ENCODE data around the gene C16orf74.

DNA sequence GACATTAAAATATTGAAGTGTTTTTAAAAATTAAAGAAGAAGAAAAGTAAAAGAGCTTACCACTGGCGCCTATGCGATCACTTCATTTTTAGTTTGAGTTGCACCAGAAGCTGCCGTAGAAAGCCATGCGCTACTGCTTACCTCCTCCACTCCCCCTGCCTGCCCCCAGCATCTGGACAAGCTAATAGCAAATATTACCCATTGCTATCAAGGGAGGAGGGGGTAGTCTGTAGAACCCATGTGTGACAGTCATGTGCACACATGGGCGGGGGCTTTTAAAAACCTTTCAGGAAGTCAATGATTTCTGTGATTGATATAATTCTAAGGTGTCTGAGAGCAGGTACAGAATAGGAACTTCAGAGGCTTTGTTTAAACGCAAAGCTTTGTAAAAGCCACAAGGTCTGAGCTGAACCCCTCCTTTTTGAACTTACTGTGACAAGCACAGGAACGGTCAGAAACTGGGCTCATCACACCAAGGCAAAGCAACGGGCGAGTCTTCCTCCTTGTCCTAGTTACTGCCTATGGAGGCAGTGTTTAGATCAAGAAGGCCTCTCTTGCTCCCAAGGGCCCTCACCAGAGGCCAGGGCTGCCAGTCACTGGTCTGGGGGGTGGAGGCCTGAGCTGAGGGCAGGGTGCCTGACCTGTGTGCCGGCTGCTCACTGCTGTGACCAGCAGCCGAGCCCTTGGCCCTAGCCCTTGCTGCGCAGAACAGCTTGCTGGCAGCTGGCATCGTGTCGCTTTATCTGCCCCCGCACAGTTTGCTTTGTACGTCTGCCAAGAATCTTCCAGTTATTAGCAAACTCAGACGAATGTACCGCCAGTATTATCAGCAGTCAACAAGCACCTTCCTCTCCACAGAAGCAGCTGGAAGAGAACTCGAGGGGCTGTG lies 77.1 kb downstream of the C16orf74 start:
- TF ChIP-seq CTCF (IDR thresholded peaks at IDR 0.05; ENCODE audit: low read depth, low read length): no peak
- TF ChIP-seq POLR2A (IDR thresholded peaks at IDR 0.05; ENCODE audit: extremely low read depth, insufficient read length): no peak
- TF ChIP-seq, protein P1, sequence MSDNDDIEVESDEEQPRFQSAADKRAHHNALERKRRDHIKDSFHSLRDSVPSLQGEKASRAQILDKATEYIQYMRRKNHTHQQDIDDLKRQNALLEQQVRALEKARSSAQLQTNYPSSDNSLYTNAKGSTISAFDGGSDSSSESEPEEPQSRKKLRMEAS (IDR thresholded peaks at IDR 0.05; ENCODE audit: low read depth, low read length): no peak

All from NB4 (cell line).